Left ventricle myocardium superior (tissue), 1 donor: ENCODE data around the gene BRD3. TPM values are rescaled to one million over a fixed set of nuclear protein-coding genes. Genes with fewer than 3 reads are reported as not detected.
"Not testable (repeated sequence)": the region's sequence is repeated elsewhere in the genome, so short reads cannot be mapped to it uniquely, and the experiment has no call there.

Experiments used
- ATAC-seq: fragments of 200-7000 bp; cut with Tn5 transposase; one replicate; pipeline ENCODE4 v1.9.1; 2020; ENCODE audit warnings: mild to moderate bottlenecking, moderate library complexity
- DNase-seq: peaks from one replicate; pipeline ENCODE4 v3.0.0-alpha.2; 2020
- intact Hi-C: fragments of 100-400 bp; cut with micrococcal nuclease; formaldehyde crosslinking; loops from one replicate; pipeline ENCODE4 v1.11.0; 2022
- total RNA-seq: library from RNA; stranded (reverse); fragmentation: NEBNext Ultra II Directional; extraction: Animal tissue kit (Norgen Biotek cat#: 25700); gene quantifications from one replicate; pipeline ENCODE4 v1.2.1, GENCODE V29; 2021
- donor health status: DM: no; HTN: yes; CAD: no; lungs with severe emphysema.

The BRD3 gene
- total RNA-seq, 1 donor from 2014 or later = 28.7 TPM

GRCh38 chr9:133998915-133999595 is 68.8 kb downstream of the BRD3 start:
- intact Hi-C loops = no loop called here
- ATAC-seq = no peak
- DNase-seq = no peak

GRCh38 chr9:133997584-133997983 is 70.2 kb downstream of the BRD3 start:
- intact Hi-C loops = no loop called here
- no peak for DNase-seq
- ATAC-seq = no peak

- no peak for DNase-seq
- no peak for ATAC-seq
- intact Hi-C loops = no loop called here
Observed at GRCh38 chr9:133996531-133997520, 71.0 kb downstream of the BRD3 start.

GRCh38 chr9:133995012-133995896 is 72.6 kb downstream of the BRD3 start:
- DNase-seq (no peak), ATAC-seq (no peak)
- intact Hi-C loops = loop anchor here (2.0 kb wide), 1 partner anchor 202 kb away; no protein-coding TSS in a partner anchor

GRCh38 chr9:133994353-133995011 is 73.3 kb downstream of the BRD3 start:
- intact Hi-C loops = loop anchor here (2.0 kb wide), 1 partner anchor 202 kb away; no protein-coding TSS in a partner anchor
- DNase-seq (peak; percentile 90), ATAC-seq (peak; percentile 69)

- DNase-seq (no peak), ATAC-seq (no peak)
- intact Hi-C loops = loop anchor here (2.0 kb wide), 1 partner anchor 201 kb away; no protein-coding TSS in a partner anchor
Observed at GRCh38 chr9:133993635-133994253, 74.1 kb downstream of the BRD3 start.

GRCh38 chr9:133992780-133993634 is 74.8 kb downstream of the BRD3 start:
- DNase-seq (peak; percentile 90), ATAC-seq (peak; percentile 87)
- intact Hi-C loops = no loop called here

GRCh38 chr9:133991964-133992779 is 75.7 kb downstream of the BRD3 start, which contains the start of gene VAV2:
VAV2 (minus strand) TSS chr9:133992324; CDS start chr9:133992278, 46 bp downstream.
- intact Hi-C loops = no loop called here
- peak; percentile 38 for ATAC-seq

GRCh38 chr9:133991214-133991921 is 76.5 kb downstream of the BRD3 start:
- peak; percentile 56 for DNase-seq
- no peak for ATAC-seq
- intact Hi-C loops = no loop called here

More at GRCh38 chr9:133991964-133992779, 75.7 kb downstream of the BRD3 start, which contains the start of gene VAV2:
- peak; percentile 84 for DNase-seq

- DNase-seq = peak; percentile 56
- intact Hi-C loops = no loop called here
- no peak for ATAC-seq
Observed at GRCh38 chr9:133990366-133991213, 77.2 kb downstream of the BRD3 start.

GRCh38 chr9:133989625-133990365 is 78.0 kb downstream of the BRD3 start:
- ATAC-seq (no peak), DNase-seq (no peak)
- intact Hi-C loops = no loop called here

- DNase-seq, intact Hi-C loops, ATAC-seq: not testable (repeated sequence)
Observed at GRCh38 chr9:133988771-133989170, 79.1 kb downstream of the BRD3 start.

GRCh38 chr9:133987946-133988665 is 79.7 kb downstream of the BRD3 start:
- DNase-seq (peak; percentile 4), ATAC-seq (no peak)
- intact Hi-C loops = no loop called here
